Fibroblast of mammary gland (primary cell): ENCODE results near the gene SPTAN1.
"Not testable (repeated sequence)": the region's sequence is repeated elsewhere in the genome, so short reads cannot be mapped to it uniquely, and the experiment has no call there.

Experiments
- DNase-seq: peaks from one replicate; pipeline ENCODE4 v3.0.0-alpha.2; 2010; ENCODE audit warnings: low read depth
- H3K4me3 ChIP-seq: 2 replicates; pipeline ENCODE4 v1.5.1; 2011; ENCODE audit warnings: low read depth, mild to moderate bottlenecking, low read length, moderate library complexity; ENCODE audit not compliant: control insufficient read depth
- CTCF ChIP-seq: conservative IDR thresholded peaks from 2 replicates; pipeline ENCODE4 v1.5.1; 2011; ENCODE audit warnings: low read depth, low read length, inconsistent platforms; ENCODE audit not compliant: control insufficient read depth, insufficient read depth

SPTAN1 gene

GRCh38 chr9:128638580-128638979 lies 86.2 kb downstream of the SPTAN1 start:
- no peak overlapping the region for H3K4me3 ChIP-seq
- DNase-seq = no peak
- TF ChIP-seq CTCF = no peak

- H3K4me3 ChIP-seq = no peak overlapping the region
- no peak for TF ChIP-seq CTCF
- DNase-seq = no peak
Observed at GRCh38 chr9:128640603-128641002, 88.2 kb downstream of the SPTAN1 start.

GRCh38 chr9:128642675-128643245 lies 90.4 kb downstream of the SPTAN1 start:
- DNase-seq = no peak

GRCh38 chr9:128643519-128644300 lies 91.3 kb downstream of the SPTAN1 start:
- TF ChIP-seq CTCF = no peak
- no peak for DNase-seq
- H3K4me3 ChIP-seq = no peak overlapping the region

More at GRCh38 chr9:128642675-128643245, 90.4 kb downstream of the SPTAN1 start:
- no peak overlapping the region for H3K4me3 ChIP-seq
- TF ChIP-seq CTCF = no peak

- peak; percentile 23 for TF ChIP-seq CTCF
- peak; percentile 55 for DNase-seq
- not testable (repeated sequence) for H3K4me3 ChIP-seq
Observed at GRCh38 chr9:128648206-128648605, 95.8 kb downstream of the SPTAN1 start.

- no peak for TF ChIP-seq CTCF
- no peak overlapping the region for H3K4me3 ChIP-seq
- no peak for DNase-seq
Observed at GRCh38 chr9:128651798-128652197, 99.4 kb downstream of the SPTAN1 start.
